Omental fat pad (tissue), 4 donors: Measurements from ENCODE around the gene POLR3B. TPM values are rescaled to one million over a fixed set of nuclear protein-coding genes. Genes with fewer than 3 reads are reported as not detected.

Experiments used
- ATAC-seq: fragments of 150-250 bp; one replicate; pipeline ENCODE4 v1.9.1; 2016; ENCODE audit warnings: mild to moderate bottlenecking, moderate library complexity; ENCODE audit not compliant: low FRiP score
- DNase-seq: peaks from one replicate; pipeline ENCODE4 v3.0.0-alpha.2; 2019; ENCODE audit warnings: low spot score
- total RNA-seq, 4 donors: library from RNA; depleted of rRNA; stranded (reverse); fragments of >200 nt; gene quantifications; one replicate each; pipeline ENCODE4 v1.1.0, GENCODE V29; 2016
- TF ChIP-seq, protein P1 (sequence below), 3 donors: fragments of 450-650 bp; IDR thresholded peaks; one replicate each; pipeline ENCODE4 v1.5.1; 2016 to 2017; ENCODE audit warnings: antibody characterized with exemption in 3 of 3, mild to moderate bottlenecking in 3 of 3, moderate library complexity in 2 of 3

Gene POLR3B
- total RNA-seq, 4 donors from 2014 or later: 7.1 to 10.9 (median 8.4) TPM

DNA sequence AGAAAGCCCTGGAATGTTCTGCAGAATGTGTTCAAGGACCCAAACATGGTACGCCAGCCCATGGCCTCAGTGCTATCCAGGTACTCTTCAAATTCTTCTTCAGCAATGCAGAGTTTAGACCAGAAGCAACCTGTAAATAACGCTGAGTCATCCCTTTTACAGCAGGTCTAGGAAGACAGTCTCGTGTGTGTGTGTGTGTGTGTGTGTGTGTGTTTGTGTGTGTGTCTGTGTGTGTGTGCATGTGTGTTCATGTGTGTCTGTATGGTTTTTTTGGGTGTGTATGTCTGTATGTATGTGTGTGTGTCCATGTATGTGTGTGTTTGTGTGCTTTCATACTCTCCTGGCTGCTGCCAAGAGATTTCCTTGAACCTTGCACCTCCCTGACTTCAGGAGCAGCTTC is 165.2 kb downstream of the POLR3B start:
- TF ChIP-seq, protein P1, sequence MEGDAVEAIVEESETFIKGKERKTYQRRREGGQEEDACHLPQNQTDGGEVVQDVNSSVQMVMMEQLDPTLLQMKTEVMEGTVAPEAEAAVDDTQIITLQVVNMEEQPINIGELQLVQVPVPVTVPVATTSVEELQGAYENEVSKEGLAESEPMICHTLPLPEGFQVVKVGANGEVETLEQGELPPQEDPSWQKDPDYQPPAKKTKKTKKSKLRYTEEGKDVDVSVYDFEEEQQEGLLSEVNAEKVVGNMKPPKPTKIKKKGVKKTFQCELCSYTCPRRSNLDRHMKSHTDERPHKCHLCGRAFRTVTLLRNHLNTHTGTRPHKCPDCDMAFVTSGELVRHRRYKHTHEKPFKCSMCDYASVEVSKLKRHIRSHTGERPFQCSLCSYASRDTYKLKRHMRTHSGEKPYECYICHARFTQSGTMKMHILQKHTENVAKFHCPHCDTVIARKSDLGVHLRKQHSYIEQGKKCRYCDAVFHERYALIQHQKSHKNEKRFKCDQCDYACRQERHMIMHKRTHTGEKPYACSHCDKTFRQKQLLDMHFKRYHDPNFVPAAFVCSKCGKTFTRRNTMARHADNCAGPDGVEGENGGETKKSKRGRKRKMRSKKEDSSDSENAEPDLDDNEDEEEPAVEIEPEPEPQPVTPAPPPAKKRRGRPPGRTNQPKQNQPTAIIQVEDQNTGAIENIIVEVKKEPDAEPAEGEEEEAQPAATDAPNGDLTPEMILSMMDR (IDR thresholded peaks at IDR 0.05): no peak
- no peak for ATAC-seq
- no peak for DNase-seq

DNA sequence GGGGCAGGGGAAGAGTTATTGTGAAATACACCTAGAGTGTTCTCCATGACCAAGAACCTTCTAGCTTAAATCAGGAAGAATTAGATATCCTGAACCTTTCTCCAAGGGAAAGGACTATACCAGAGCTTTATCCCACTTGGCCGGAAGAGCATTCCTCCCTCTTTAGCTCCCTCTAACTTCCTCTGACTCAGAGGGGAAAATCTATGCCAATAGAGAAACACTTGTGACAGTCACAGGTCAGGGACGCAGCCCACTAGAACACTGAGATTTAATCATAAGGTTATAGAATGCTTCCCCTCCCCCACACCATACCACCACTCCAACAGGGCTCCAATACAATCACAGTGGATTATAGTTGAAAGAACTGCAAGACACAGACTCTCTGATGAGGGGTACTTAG is 169.8 kb downstream of the POLR3B start:
- TF ChIP-seq, protein P1 (IDR thresholded peaks at IDR 0.05): no peak
- ATAC-seq (no peak), DNase-seq (no peak)

DNA sequence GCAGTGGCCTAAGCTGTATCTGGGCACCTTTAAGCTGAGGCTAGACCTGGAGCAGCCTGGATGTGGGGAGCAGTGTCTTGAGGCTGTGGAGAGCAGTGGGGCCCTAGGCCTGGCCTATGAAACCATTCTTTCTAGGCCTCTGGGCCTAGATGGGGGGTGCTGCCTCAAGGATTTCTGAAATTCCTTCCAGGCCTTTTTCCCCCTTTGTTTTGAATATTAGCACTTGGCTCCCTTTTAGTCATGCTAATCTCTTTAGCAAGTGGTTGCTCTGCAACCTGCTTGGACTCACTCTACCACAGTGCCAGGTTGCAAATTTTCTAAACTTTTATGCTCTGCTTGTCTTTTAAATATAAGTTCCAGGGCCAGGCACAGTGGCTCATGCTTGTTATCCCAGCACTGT is 183.7 kb downstream of the POLR3B start:
- TF ChIP-seq, protein P1 (IDR thresholded peaks at IDR 0.05): no peak
- ATAC-seq (no peak), DNase-seq (no peak)

DNA sequence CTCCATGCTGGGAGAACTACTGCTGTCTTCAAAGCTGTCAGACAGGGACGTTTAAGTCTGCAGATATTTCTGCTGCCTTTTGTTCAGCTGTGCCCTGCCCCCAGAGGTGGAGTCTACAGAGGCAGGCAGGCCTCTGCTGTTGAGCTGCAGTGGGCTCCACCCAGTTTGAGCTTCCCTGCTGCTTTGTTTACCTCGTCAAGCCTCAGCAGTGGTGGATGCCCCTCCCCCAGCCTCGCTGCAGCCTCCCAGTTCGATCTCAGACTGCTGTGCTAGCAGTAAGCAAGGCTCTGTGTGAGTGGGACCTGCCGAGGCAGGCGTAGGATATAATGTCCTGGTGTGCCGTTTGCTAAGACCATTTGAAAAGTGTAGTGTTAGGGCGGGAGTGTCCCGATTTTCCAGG is 193.9 kb downstream of the POLR3B start:
- TF ChIP-seq, protein P1 (IDR thresholded peaks at IDR 0.05): no peak
- ATAC-seq: no peak
- DNase-seq: no peak

DNA sequence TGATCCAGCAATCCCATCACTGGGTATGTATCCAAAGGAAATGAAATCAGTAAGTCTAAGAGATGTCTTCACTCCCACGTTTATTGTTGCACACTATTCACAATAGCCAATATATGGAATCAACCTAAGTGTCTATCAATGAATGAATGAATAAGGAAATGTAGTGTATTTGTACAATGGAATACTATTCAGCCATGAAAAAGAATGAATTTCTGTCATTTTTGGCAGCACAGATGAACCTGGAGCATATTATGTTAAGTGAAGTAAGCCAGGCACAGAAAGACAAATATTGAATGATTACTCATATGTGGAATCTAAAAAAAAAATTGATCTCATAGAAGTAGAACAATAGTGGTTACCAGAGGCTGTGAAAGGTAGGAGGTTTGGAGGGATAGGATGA is 194.7 kb downstream of the POLR3B start:
- TF ChIP-seq, protein P1 (IDR thresholded peaks at IDR 0.05): no peak
- no peak for DNase-seq

More for the DNA sequence above, 194.7 kb downstream of the POLR3B start:
- no peak for ATAC-seq

Other genes with a start within 250 kb of the POLR3B start
- 10 to 100 TPM in 3 of 4 donors, 1 to 10 TPM in 1; 6.8 to 47.3 (median 21.0) TPM for gene NUAK1, start 218.8 kb upstream of the POLR3B start, total RNA-seq
- gene CKAP4, start 109.7 kb upstream of the POLR3B start, total RNA-seq: 10 to 100 TPM; 32.6 to 44.2 (median 33.5) TPM
- gene TCP11L2, start 55.0 kb upstream of the POLR3B start, total RNA-seq: 10 to 100 TPM; 14.3 to 54.1 (median 23.9) TPM
- gene RFX4, start 225.3 kb downstream of the POLR3B start, total RNA-seq: not detected